ENCODE results near the gene SLC13A4.

GRCh38 chr7:135708041-135708440 lies 19.9 kb downstream of the SLC13A4 start:
- TF ChIP-seq CTCF (conservative IDR thresholded peaks at IDR 0.05; ENCODE audit: low read depth, low read length) (no peak), CHD1 (IDR thresholded peaks at IDR 0.05; ENCODE audit: low read depth, low read length) (no peak)

Measured in IMR-90 (cell line).